ENCODE measurements around the gene HEXIM2. TPM values are rescaled to one million over a fixed set of nuclear protein-coding genes. Genes with fewer than 3 reads are reported as not detected.

The HEXIM2 gene
- total and polyA plus RNA-seq, 2 of the 13 experiments (the other 11 are each of a cell fraction or from before 2014, with no cell fraction given), result 27.1 to 32.4 TPM

- TF ChIP-seq ZNF709 (CRISPR knock-in tag; IDR thresholded peaks at IDR 0.05) (peak; percentile 91), ZNF275 (CRISPR knock-in tag; IDR thresholded peaks at IDR 0.05; ENCODE audit: borderline replicate concordance) (no peak), CHCHD3 (CRISPR knock-in tag; IDR thresholded peaks at IDR 0.05) (no peak), MNT (IDR thresholded peaks at IDR 0.05) (no peak), MXD3 (CRISPR knock-in tag; IDR thresholded peaks at IDR 0.05) (0 out of 2 replicates have a peak, but pooled peaks have one; percentile 14), RXRB (CRISPR knock-in tag; IDR thresholded peaks at IDR 0.05; ENCODE audit: borderline replicate concordance) (peak; percentile 80), ZNF234 (CRISPR knock-in tag; conservative IDR thresholded peaks at IDR 0.05) (peak; percentile 62; the same call in 1 of the 2 replicates), ZBTB21 (CRISPR knock-in tag; IDR thresholded peaks at IDR 0.05) (no peak), KDM1A (CRISPR knock-in tag; IDR thresholded peaks at IDR 0.05) (no peak), HMGA1 (CRISPR knock-in tag; conservative IDR thresholded peaks at IDR 0.05) (no peak), GABPB1 (CRISPR knock-in tag; IDR thresholded peaks at IDR 0.05) (peak; percentile 52), ZSCAN30 (CRISPR knock-in tag; IDR thresholded peaks at IDR 0.05) (peak; percentile 89; the same call in 1 of the 2 replicates), ZNF839 (CRISPR knock-in tag; IDR thresholded peaks at IDR 0.05; ENCODE audit: borderline replicate concordance) (no peak), MAZ (IDR thresholded peaks at IDR 0.05; ENCODE audit: borderline replicate concordance, low read depth, low read length) (peak; percentile 42; the same call in 1 of the 2 replicates), MAZ (CRISPR knock-in tag; IDR thresholded peaks at IDR 0.05; ENCODE audit: low read depth) (no peak), ARHGAP35 (CRISPR knock-in tag; IDR thresholded peaks at IDR 0.05; ENCODE audit: borderline replicate concordance) (no peak; the same call in 1 of the 2 replicates), TRAFD1 (CRISPR knock-in tag; IDR thresholded peaks at IDR 0.05; ENCODE audit: borderline replicate concordance) (no peak), SYNCRIP (IDR thresholded peaks at IDR 0.05; ENCODE audit: insufficient read depth, low read depth, low read length) (no peak), ZNF512B (CRISPR knock-in tag; IDR thresholded peaks at IDR 0.05; ENCODE audit: borderline replicate concordance) (no peak), RBFOX2 (IDR thresholded peaks at IDR 0.05; ENCODE audit: low read depth, low read length) (peak; percentile 70)
These were observed 9.9 kb downstream of the HEXIM2 start (continued) for GRCh38 chr17:45171338-45172231.
